Naive thymus-derived CD4-positive, alpha-beta T cell (primary cell): ENCODE data around the gene BICC1. TPM values are rescaled to one million over a fixed set of nuclear protein-coding genes. Genes with fewer than 3 reads are reported as not detected.

Experiments used
- ATAC-seq: fragments of 150-1000 bp; cut with Tn5 transposase; 2 replicates; pipeline ENCODE4 v1.10.0; 2021; ENCODE audit warnings: mild to moderate bottlenecking, moderate library complexity
- CTCF ChIA-PET: fragments of 350-600 bp; sonication (Branson Sonifier 250); formaldehyde crosslinking; loops from one replicate; lab custom pipeline; 2021; ENCODE audit warnings: antibody characterized with exemption; lab: Charles Lee
- POLR2A ChIA-PET: fragments of 350-600 bp; sonication (Branson Sonifier 250); formaldehyde crosslinking; loops from one replicate; lab custom pipeline; 2021; ENCODE audit warnings: antibody characterized with exemption, inconsistent platforms; lab: Charles Lee
- DNase-seq, 9 donors: peaks; one replicate each; pipeline versions ENCODE4 v3.0.0 to v3.0.0-alpha.2; 2020 to 2022; ENCODE audit warnings: mixed read lengths in 1 of 9
- H3K27ac ChIP-seq: one replicate; pipeline ENCODE4 v1.7.0; 2013; ENCODE audit warnings: mild to moderate bottlenecking, low read depth, low read length, moderate library complexity
- H3K27me3 ChIP-seq, 2 donors: one replicate each; pipeline ENCODE4 v1.7.0; 2013; ENCODE audit warnings: low read length in 2 of 2, mild to moderate bottlenecking in 2 of 2, moderate library complexity in 2 of 2; ENCODE audit not compliant: control insufficient read depth in 2 of 2, insufficient read depth in 2 of 2
- H3K36me3 ChIP-seq, 3 experiments: 1 replicate in 2 of 3; 2 replicates in 1 of 3; pipeline ENCODE4 v1.7.0; 2013; ENCODE audit warnings: low read length in 3 of 3, mild to moderate bottlenecking in 3 of 3, moderate library complexity in 1 of 3; ENCODE audit not compliant: insufficient read depth in 3 of 3, control insufficient read depth in 2 of 3
- H3K4me1 ChIP-seq, 2 donors: one replicate each; pipeline ENCODE4 v1.7.0; 2013; ENCODE audit warnings: low read length in 2 of 2, mild to moderate bottlenecking in 2 of 2, moderate library complexity in 1 of 2; ENCODE audit not compliant: control insufficient read depth in 2 of 2, insufficient read depth in 2 of 2
- H3K4me3 ChIP-seq: 2 replicates; pipeline ENCODE4 v1.7.0; 2013; ENCODE audit warnings: mild to moderate bottlenecking, low read length
- H3K9me3 ChIP-seq, 3 experiments: 1 replicate in 2 of 3; 2 replicates in 1 of 3; pipeline ENCODE4 v1.7.0; 2013; ENCODE audit warnings: low read length in 3 of 3; ENCODE audit not compliant: control insufficient read depth in 2 of 3
- H3K27ac Mint-ChIP-seq, 9 donors: one replicate each; pipeline ENCODE4 v1.8.0; 2020 to 2022; ENCODE audit warnings: mixed read lengths in 9 of 9, mild to moderate bottlenecking in 8 of 9, moderate library complexity in 5 of 9, inconsistent platforms in 2 of 9
- H3K27me3 Mint-ChIP-seq, 5 donors: one replicate each; pipeline ENCODE4 v1.8.0; 2021 to 2022; ENCODE audit warnings: mixed read lengths in 5 of 5, mild to moderate bottlenecking in 1 of 5
- H3K36me3 Mint-ChIP-seq, 5 donors: one replicate each; pipeline ENCODE4 v1.8.0; 2020 to 2022; ENCODE audit warnings: mixed read lengths in 5 of 5, mild to moderate bottlenecking in 3 of 5, inconsistent platforms in 1 of 5
- H3K4me1 Mint-ChIP-seq, 7 donors: one replicate each; pipeline ENCODE4 v1.8.0; 2020 to 2022; ENCODE audit warnings: mixed read lengths in 7 of 7, mild to moderate bottlenecking in 3 of 7, inconsistent platforms in 1 of 7
- H3K4me3 Mint-ChIP-seq, 10 donors: one replicate each; pipeline ENCODE4 v1.8.0; 2020 to 2022; ENCODE audit warnings: mild to moderate bottlenecking in 10 of 10, mixed read lengths in 10 of 10, moderate library complexity in 6 of 10, inconsistent platforms in 2 of 10
- H3K9me3 Mint-ChIP-seq, 11 donors: one replicate each; pipeline ENCODE4 v1.8.0; 2020 to 2022; ENCODE audit warnings: mixed read lengths in 11 of 11, mild to moderate bottlenecking in 4 of 11, inconsistent platforms in 1 of 11, moderate library complexity in 1 of 11
- intact Hi-C, 2 donors: fragments of 100-400 bp; cut with micrococcal nuclease; formaldehyde crosslinking; loops; one replicate each; pipeline ENCODE4 v1.15.1; 2023
- polyA plus RNA-seq, 2 donors: library from polyadenylated mRNA; unstranded; fragments of 300-500 nt; fragmentation: Illumina TruSeq; gene quantifications; one replicate each; pipeline ENCODE4 v1.2.3, GENCODE V29; 2021
- total RNA-seq, 6 experiments: library from RNA in 5 of 6; stranded (reverse) in 5 of 6; gene quantifications; 1 replicate in 5 of 6; 2 replicates in 1 of 6; pipeline ENCODE4 v1.2.3 and lab custom pipeline; 2021 to 2026

BICC1 gene
- total and polyA plus RNA-seq, 7 experiments from 2014 or later = 0.05 to 0.10 TPM; not detected in 5

GRCh38 chr10:58757352-58758065 lies 244.8 kb downstream of the BICC1 start:
- ChIA-PET POLR2A (no interaction called here), CTCF (no interaction called here)
- Mint-ChIP-seq H3K4me1 (no peaks in the 10 kb centered on the region), H3K9me3 (peaks cover 0 to 2% (median 0%) of the 10 kb centered on the region in 11 donors), H3K27me3 (peaks cover 0 to 32% (median 7%) of the 10 kb centered on the region in 5 donors), H3K36me3 (no peaks in the 10 kb centered on the region), H3K4me3 (no peak overlapping the region), H3K27ac (no peak overlapping the region)
- Histone ChIP-seq H3K27me3 (no peaks in the 10 kb centered on the region), H3K4me3 (no peak overlapping the region), H3K27ac (no peak overlapping the region), H3K4me1 (no peaks in the 10 kb centered on the region), H3K36me3 (no peaks in the 10 kb centered on the region), H3K9me3 (no peaks in the 10 kb centered on the region)
- no peak for DNase-seq
- intact Hi-C loops = no loop called here
- no peak for ATAC-seq

DNA sequence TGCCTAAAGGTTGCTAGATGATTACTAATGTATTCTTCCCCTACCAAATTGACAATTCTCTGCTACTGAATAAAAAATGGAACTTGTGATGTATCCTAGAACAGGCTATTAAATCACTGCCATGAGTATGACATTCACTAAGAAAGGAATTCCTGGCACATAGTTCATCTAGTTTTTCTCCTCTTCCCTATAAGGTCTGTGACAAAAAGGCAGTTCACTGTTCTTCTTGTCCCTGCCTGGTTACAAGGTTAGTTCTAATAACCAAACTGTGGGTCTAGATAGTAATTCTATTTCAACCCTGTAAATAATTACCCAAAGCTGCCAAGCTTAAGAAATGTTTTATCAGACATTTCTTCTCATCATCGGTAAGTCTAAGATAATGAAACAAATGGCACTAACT lies 245.6 kb downstream of the BICC1 start:
- H3K4me3 ChIP-seq = no peak overlapping the region
- no peaks in the 10 kb centered on the region for H3K27me3 ChIP-seq
- Mint-ChIP-seq H3K36me3 (no peaks in the 10 kb centered on the region), H3K4me3 (no peak overlapping the region), H3K27me3 (peaks cover 0 to 32% (median 7%) of the 10 kb centered on the region in 5 donors), H3K27ac (no peak overlapping the region), H3K4me1 (no peaks in the 10 kb centered on the region), H3K9me3 (peaks cover 0 to 2% (median 0%) of the 10 kb centered on the region in 11 donors)
- no peak for ATAC-seq
- H3K9me3 ChIP-seq = no peaks in the 10 kb centered on the region
- POLR2A ChIA-PET = no interaction called here
- no peak for DNase-seq
- no peak overlapping the region for H3K27ac ChIP-seq
- intact Hi-C loops = no loop called here
- CTCF ChIA-PET = no interaction called here
- H3K4me1 ChIP-seq = no peaks in the 10 kb centered on the region
- H3K36me3 ChIP-seq = no peaks in the 10 kb centered on the region

- Mint-ChIP-seq H3K9me3 (peaks cover 3 to 18% (median 9%) of the 10 kb centered on the region in 11 donors), H3K27me3 (peaks cover 0 to 26% (median 7%) of the 10 kb centered on the region in 5 donors), H3K27ac (no peak overlapping the region), H3K4me3 (no peak overlapping the region), H3K4me1 (no peaks in the 10 kb centered on the region), H3K36me3 (no peaks in the 10 kb centered on the region)
- intact Hi-C loops = no loop called here
- H3K36me3 ChIP-seq = no peaks in the 10 kb centered on the region
- no peaks in the 10 kb centered on the region for H3K9me3 ChIP-seq
- ATAC-seq = no peak
- H3K27ac ChIP-seq = no peak overlapping the region
- H3K27me3 ChIP-seq = no peaks in the 10 kb centered on the region
- no peaks in the 10 kb centered on the region for H3K4me1 ChIP-seq
- no peak overlapping the region for H3K4me3 ChIP-seq
- ChIA-PET CTCF (no interaction called here), POLR2A (no interaction called here)
- DNase-seq = no peak
Measured at GRCh38 chr10:58764087-58764747, 251.5 kb downstream of the BICC1 start.

- ChIA-PET CTCF (no interaction called here), POLR2A (no interaction called here)
- H3K9me3 ChIP-seq = no peaks in the 10 kb centered on the region
- intact Hi-C loops = no loop called here
- Mint-ChIP-seq H3K9me3 (peaks cover 3 to 18% (median 9%) of the 10 kb centered on the region in 11 donors), H3K4me3 (no peak overlapping the region), H3K27ac (no peak overlapping the region), H3K36me3 (no peaks in the 10 kb centered on the region), H3K4me1 (no peaks in the 10 kb centered on the region), H3K27me3 (peaks cover 0 to 14% (median 0%) of the 10 kb centered on the region in 5 donors)
- no peaks in the 10 kb centered on the region for H3K4me1 ChIP-seq
- H3K27ac ChIP-seq = no peak overlapping the region
- ATAC-seq (no peak), DNase-seq (no peak)
- H3K36me3 ChIP-seq = no peaks in the 10 kb centered on the region
- H3K4me3 ChIP-seq = no peak overlapping the region
- H3K27me3 ChIP-seq = no peaks in the 10 kb centered on the region
Measured at GRCh38 chr10:58765910-58766309, 253.2 kb downstream of the BICC1 start.

DNA sequence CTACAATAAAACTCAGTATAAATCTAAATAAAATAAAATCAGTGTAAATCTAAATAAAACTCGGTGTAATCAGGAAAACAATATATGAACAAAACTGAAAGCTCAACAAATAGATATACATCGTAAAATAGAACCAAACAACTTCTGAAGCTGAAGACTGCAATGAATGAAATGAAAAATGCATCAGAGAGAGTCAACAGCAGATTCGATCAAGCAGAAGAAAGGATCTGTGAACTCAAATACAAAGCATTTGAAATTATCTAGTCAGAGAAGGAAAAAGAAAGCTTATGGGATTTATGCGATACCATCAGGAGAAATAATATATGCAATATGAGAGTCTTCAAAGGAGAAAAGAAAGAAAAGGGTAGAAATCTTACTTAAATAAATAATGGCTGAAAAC lies 255.0 kb downstream of the BICC1 start:
- Histone ChIP-seq H3K4me1 (no peaks in the 10 kb centered on the region), H3K9me3 (no peaks in the 10 kb centered on the region), H3K4me3 (no peak overlapping the region), H3K27me3 (no peaks in the 10 kb centered on the region), H3K27ac (no peak overlapping the region), H3K36me3 (no peaks in the 10 kb centered on the region)
- Mint-ChIP-seq H3K36me3 (no peaks in the 10 kb centered on the region), H3K27ac (no peak overlapping the region), H3K27me3 (peaks cover 0 to 9% (median 0%) of the 10 kb centered on the region in 5 donors), H3K4me3 (no peak overlapping the region), H3K9me3 (peaks cover 3 to 18% (median 9%) of the 10 kb centered on the region in 11 donors), H3K4me1 (no peaks in the 10 kb centered on the region)
- CTCF ChIA-PET = no interaction called here
- POLR2A ChIA-PET = no interaction called here
- ATAC-seq = no peak
- intact Hi-C loops = no loop called here
- no peak for DNase-seq

DNA sequence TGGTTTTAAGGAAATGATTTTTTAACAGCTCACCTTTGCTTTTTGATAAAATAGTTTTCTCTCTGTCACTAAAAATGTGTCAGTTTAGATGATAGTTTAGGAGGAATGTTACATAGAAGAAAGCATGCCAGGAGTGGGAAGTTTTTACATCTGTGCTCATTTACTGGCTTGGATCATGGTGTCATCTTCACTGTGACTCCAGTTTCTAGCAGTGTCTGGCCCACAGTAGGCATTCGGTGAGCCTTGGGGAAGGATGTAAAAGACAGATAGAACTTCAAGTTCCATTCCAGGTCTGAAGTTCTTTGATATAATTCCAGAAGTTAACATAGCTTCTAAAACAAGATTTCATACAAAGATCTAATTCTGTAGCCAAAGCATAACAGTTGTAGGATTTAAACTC lies 259.2 kb downstream of the BICC1 start:
- H3K9me3 ChIP-seq = no peaks in the 10 kb centered on the region
- ATAC-seq = no peak
- H3K27me3 ChIP-seq = no peaks in the 10 kb centered on the region
- H3K36me3 ChIP-seq = no peaks in the 10 kb centered on the region
- ChIA-PET POLR2A (no interaction called here), CTCF (no interaction called here)
- H3K4me1 ChIP-seq = no peaks in the 10 kb centered on the region
- Mint-ChIP-seq H3K36me3 (no peaks in the 10 kb centered on the region), H3K27ac (no peak overlapping the region), H3K9me3 (peaks cover 3 to 13% (median 9%) of the 10 kb centered on the region in 11 donors), H3K4me1 (no peaks in the 10 kb centered on the region), H3K27me3 (peaks cover 0 to 8% (median under 1%) of the 10 kb centered on the region in 5 donors), H3K4me3 (no peak overlapping the region)
- H3K27ac ChIP-seq = no peak overlapping the region
- no peak overlapping the region for H3K4me3 ChIP-seq
- intact Hi-C loops = no loop called here
- no peak for DNase-seq

DNA sequence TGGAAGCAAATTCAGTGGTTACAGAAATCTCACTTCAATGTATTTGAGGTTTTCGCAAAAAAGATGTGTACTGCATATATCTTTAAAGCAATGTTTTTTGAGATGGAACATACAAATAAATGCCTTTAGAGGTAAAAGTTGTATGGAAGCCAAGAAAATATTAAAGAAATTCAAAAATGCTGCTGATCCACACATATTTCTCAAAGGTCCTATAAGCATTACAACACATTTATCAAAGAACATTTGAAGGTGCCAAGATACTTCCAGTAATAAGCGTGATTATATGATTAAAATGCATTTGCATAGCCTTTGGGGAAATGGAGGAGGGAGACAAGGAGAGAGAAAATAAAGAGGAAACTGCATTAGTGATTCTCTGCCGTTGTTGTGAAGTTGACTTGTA lies 260.1 kb downstream of the BICC1 start:
- no peak overlapping the region for H3K27ac ChIP-seq
- no peaks in the 10 kb centered on the region for H3K27me3 ChIP-seq
- H3K27ac Mint-ChIP-seq = no peak overlapping the region
- ATAC-seq (no peak), DNase-seq (no peak)
- intact Hi-C loops = no loop called here
- H3K27me3 Mint-ChIP-seq = peaks cover 0 to 14% (median 2%) of the 10 kb centered on the region in 5 donors
- peaks cover 0 to 4% (median 2%) of the 10 kb centered on the region in 11 donors for H3K9me3 Mint-ChIP-seq
- no peaks in the 10 kb centered on the region for H3K4me1 Mint-ChIP-seq
- H3K4me3 ChIP-seq = no peak overlapping the region
- ChIA-PET POLR2A (no interaction called here), CTCF (no interaction called here)
- H3K4me1 ChIP-seq = no peaks in the 10 kb centered on the region
- H3K9me3 ChIP-seq = no peaks in the 10 kb centered on the region
- no peaks in the 10 kb centered on the region for H3K36me3 ChIP-seq
- no peak overlapping the region for H3K4me3 Mint-ChIP-seq
- H3K36me3 Mint-ChIP-seq = no peaks in the 10 kb centered on the region
